Stimulated activated CD8-positive, alpha-beta memory T cell treated with anti-CD3 and anti-CD28 coated beads, Interleukin-4, amount 100 ng/mL, for 24 hours (primary cell): Measurements from ENCODE around the gene STRIP2.
"Not testable (repeated sequence)": the region's sequence is repeated elsewhere in the genome, so short reads cannot be mapped to it uniquely, and the experiment has no call there.

Experiments used
- DNase-seq: peaks from one replicate; pipeline ENCODE4 v3.0.0-alpha.2; 2020; ENCODE audit warnings: low read depth

The STRIP2 gene

DNA sequence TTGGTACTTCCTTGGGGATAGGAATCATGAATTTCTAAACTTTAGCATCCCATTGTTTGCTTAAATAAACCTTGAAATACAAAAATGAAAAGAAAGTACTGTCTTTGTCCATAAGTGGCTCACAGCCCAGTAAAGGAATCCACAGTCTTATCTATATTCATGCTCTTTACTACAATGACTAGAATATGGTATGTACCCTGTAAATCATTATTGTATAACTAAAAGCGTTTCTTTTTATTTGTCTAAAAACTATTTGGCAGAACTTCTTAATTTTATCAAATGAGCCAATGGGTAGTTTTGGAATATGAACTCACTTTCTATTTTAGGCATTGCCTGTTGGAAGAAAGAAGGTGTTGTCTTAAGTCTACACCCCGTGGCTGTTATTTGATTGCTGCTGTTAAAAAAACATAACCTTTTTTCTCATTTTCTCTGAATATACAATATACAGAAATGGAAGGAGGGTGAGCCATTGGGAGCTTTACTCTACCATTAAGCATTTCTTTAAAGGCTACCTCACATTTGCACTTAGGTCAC lies 12.4 kb upstream of the STRIP2 start:
- no peak for DNase-seq

DNA sequence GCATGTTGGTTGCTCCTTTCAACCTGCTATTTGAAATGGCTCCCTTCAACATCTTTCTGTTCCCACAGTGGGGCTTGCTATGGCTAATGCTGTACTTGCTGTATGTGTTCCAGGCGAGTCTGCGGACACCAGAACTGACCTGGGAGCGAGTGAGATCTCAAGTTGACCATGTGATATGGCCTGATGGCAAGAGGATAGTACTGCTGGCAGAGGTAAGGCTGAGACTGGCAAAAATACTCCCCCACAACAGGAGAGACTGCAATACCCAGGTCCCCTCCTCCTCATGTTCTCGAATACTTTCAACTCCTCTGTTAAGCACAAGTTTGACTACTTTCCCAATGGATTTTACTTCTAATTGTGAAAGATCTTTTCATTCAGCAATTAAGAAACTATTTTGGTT lies 11.5 kb upstream of the STRIP2 start:
- no peak for DNase-seq

DNA sequence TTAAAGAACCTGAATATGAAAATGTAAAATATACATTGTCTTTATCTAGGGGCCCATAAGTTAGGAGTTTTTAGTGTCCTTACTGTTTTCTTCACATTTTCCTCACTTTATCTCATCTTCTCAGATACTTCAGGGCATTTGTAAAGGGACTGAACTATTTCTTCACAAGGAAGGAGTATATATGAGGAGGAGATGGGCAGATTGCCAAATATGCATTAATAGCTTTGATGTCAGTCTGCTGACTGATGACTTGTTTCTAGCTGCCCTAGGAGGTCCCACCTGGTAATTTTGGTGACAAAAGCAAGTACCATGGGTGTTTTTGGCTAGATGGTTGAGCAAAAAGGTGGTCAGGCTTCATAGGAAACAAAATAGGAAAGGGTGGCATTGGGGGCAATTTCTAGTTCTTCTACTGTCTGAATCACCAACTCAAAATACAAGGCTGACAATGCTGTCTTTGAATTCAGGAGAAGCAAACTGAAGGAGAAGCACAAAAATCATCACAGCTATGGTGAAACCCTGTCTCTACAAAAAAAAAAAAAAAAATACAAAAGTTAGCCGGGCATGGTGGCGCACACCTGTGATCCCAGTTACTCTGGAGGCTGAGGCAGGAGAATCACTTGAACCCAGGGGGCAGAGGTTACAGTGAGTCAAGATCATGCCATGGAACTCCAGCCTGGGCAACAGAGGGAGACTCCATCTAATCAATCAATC lies 10.4 kb upstream of the STRIP2 start:
- no peak for DNase-seq

DNA sequence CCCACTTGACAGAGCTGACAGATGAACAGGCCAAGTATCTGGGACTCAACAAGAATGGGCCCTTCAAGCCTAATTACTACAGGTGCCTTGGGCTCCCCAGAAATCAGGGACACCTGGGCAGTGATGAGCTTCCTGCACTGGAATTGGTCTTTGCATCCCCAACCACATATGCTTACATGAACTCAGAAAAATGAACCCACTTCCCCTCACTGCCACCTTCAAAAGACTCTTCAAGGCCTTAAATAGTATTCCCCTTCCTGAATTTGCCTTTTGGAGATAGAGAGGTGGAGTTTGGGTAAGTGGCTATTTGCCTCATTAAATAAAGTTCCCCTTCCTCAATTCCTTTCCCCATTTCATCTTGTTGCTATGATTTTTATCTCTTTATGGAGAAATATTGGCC lies 7.8 kb upstream of the STRIP2 start:
- DNase-seq = no peak

DNA sequence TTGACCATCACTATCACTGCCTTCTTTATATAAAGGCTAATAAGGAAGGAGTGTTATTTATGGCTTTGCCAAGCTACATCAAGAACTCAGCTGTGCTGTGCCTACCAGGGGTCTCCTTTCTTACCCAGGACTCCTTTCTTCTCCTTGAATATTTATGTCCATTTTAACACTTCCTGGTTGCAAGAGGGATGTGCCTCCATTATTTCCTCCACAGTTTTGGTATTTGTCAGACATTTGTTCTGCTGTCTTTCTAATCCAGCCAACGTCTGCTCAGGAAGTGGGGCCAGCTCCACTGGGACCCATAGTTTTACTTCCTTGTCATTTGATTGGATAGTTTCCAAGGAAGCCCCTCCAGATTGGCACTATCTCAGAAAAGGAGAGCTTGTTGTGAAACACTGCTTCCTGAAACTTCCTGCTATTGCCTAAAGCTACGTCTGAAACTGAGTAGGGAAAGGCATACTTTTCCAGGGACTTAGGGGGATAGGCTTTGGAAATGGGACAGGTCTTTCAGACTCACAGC lies 6.6 kb upstream of the STRIP2 start:
- no peak for DNase-seq

DNA sequence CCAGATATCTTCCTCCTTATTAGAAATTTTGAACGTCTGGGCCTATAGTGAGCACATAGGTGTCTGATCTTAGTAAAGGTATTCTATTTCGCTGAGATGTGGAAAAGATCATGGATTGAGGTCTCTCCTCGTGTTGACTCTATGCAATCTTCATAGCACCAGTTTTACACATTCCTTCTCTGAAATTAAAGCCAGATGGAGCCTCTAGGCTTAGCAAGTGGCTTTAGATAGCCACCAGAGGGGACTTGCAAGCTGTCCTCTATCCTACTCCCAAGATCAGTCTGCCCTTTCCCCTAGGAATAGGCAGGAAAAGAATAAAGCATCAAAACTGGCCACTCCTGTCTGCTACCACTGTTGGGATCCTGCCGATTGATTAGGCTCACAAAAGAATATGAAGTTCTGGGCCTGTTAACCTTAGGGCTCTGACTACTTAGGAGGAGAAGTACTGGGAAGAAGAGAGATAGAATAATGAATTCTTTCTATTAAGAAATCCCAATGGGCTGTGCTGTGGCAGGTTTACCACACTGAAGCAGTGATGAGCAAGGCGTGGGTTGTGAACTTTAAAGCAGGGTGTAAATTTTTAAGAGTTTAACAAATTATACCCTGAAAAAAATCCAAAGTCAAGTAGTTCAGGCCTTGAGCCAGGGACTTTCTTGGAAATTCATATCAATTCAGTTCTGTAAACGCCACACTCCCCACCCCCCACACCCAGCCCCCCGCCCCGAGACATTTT lies 2.2 kb upstream of the STRIP2 start:
- DNase-seq = no peak

DNA sequence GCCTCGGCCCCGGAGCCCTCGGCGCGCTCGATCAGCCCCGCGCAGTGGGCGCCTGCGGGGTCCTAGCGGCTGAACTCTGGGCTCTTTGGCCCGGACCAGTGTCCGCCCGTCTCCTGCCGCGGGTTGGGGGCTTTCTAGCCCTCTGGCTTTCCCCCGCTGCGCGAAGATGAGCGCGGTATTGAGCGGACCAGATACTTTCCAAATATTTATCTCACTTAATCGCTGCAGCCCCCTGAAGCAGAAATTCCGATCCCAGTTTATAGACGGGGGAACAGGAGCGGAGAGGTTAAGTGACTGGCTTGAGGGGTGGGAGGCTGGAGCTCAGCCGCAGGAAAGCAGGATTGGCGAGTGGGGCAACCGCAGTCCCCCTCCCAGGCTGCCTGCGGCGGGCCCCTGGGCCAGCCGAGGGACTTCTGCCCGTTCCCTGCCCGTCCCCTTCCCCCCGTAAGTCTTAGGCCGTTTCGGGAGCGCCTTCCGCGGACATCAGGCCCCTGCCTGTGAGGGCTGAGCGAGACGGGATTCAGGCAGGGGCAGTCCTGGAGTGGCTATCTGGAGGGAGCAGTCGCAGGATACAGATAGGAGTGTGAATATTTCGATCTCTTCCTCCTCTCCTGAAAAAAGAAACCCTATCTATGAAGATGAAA lies 565 bp downstream of the STRIP2 start:
- no peak for DNase-seq

DNA sequence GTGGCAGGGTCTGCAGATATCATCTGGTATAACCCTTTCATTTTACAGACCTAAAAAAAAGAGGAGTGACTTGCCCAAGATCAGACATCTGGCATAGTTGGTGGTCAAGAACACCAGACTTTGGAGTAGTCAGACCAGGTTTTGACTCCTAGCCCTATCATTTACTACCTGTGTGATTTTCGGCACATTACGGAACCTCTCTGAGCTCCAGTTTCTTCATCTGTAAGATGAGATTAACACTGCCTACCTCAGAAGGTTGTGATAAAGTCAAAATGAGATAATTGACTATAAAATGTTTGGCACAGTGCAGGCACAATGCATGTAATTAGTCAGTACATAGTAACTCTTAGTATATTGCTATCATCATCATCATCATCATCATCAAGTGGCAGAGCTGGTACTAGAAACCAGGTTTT lies 1.2 kb downstream of the STRIP2 start:
- DNase-seq = no peak

DNA sequence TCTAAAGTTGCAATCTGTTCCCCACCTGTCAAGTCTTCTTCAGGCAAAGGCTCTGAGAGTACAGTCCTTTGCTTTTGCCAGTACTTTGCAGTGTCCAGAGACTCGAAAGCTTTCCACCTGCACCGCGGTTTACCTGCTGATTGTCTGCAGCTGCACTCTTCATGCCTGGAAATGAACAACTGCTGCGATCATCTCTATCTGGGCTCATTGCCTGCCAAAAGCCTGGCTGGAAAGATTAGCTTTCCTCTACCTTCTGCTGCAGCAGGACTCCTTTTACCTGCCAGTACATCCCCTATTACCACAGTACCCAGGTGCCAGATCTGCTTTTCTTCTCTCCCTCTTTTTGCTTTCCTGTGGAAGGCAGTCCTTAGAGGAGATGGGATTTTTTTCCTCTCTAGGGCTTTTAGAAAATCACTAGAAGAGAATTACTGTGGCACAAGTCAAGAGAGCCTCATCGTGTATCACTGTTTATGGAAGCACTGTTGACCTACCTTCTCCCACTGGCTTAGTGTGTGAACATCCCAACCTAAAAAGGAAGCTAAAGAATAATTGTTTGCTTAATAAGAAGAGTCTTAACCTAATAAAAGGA lies 2.2 kb downstream of the STRIP2 start:
- DNase-seq = no peak

DNA sequence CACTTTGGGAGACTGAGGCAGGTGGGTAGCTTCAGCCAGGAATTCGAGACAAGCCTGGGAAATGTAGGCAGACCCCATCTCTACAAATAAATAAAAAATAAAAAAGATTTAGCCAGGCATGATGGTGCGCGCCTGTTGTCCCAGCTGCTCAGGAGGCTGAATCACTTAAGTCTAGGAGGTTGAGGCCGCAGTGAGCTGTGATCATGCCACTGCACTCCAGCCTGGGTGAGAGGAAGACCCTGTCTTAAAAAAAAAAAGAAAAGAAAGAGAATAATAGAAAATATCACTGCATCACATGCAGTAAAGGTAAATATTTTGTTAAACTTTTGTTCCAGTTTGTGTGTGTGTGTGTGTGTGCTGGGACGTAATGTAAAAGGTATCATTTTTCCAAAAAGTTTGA lies 3.0 kb downstream of the STRIP2 start:
- DNase-seq = no peak

DNA sequence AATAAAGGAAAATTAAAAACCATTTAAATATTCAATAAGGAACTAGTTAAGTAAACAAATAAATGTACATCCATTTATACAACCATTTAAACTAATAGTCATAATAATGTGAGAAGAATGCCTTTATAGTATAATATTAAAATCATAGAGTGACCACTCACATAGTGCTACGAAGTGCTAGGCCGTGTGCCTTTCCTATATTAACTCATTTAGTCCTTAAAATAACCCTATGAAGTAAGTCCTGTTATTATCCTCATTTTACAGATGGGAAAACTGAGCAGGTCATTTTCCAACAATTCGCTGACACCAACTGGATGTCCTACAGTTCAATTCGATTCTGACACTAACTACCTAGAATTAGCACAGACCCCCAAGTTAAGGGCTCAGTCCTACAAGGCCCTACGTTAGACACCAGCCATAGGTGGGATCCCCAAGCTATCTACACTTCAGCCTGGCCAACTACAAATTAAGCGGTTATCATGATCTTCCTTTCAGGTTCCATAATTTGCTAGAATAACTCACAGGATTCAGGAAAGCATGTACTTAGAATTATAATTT lies 4.1 kb downstream of the STRIP2 start:
- DNase-seq = no peak

DNA sequence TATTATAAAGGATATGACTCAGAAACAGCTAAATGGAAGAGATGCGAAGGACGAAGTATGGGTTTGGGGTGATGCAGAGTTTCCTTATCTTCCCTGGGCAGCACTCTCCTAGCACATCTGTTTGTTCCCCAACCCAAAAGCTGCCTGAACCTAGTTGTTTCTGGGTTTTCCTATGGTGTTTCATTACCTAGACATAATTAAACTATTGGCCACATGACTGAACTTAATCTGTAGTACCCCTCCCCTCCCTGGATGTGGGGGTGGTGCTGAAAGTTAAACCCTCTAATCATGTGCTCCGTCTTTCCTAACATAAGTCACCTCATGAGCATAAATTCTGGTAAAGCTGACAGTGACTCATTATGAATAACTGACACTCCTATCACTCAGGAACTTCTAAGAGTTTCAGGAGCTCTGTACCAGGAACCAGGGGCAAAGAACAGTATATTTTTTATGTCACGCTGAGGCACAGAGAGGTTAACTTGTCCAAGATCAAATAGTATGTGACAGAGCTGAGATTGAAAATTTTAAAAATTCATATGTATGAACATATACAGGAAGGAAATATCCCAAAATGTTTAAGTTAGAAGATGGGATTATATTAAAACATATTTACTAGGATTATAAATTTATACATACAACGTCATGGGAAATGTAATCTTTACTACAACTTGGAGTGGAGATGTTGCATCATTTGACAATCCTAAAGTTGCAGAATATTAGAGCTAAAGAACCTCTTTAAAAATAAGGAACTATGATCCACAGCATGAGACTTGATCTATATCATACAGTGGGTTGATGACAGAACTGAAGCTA lies 4.8 kb downstream of the STRIP2 start:
- DNase-seq = peak; percentile 28

DNA sequence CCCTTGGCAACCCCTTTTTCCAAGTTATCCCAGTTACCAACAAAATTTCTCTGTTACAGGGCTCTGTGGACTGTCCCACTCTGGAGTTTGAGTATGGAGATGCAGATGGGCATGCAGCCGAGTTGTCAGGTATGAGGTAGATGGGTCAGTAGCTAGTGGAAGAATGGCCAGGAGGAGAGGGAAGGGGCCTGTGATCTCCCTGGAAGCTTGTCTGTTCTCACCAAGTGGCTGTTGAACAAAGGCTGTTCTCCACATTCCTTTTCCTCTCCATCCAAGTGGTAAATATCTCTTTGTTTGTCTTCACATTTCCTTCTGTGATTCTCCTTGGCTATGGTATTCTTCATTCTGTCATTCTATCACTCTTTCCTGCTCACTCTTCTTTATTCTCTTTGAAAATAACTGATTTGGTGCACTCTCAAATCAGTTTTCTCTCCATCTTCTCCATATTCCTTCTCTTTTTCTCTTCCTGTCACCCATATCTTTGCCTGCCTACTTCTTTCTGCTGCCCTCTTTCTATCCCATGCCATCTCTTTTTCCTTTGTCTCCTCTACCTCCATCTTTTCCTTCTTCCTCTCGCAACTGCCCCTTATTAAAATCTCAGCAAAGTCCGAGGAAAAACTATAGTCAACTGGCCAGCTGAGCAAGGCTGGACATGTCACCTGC lies 5.9 kb downstream of the STRIP2 start:
- no peak for DNase-seq

DNA sequence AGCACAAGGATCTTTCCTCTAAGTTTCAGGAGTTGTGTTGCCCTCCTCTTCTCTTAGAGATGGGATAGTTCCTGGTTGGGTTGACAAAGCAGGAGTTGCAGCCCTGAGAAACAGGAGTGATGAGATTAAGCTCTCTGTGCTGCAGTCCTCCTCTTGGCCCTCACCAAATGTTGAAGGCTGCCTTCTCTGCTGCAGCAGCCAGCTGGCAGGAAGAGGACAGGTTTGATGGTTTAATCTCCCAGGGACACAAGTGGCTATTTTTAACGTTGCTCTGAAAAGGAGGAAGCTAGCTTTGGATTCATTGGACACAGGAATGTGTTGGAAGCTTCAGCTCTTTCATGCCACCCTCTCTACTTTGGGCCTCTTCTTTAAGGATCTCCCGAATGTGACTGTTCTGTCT lies 9.4 kb downstream of the STRIP2 start:
- no peak for DNase-seq

DNA sequence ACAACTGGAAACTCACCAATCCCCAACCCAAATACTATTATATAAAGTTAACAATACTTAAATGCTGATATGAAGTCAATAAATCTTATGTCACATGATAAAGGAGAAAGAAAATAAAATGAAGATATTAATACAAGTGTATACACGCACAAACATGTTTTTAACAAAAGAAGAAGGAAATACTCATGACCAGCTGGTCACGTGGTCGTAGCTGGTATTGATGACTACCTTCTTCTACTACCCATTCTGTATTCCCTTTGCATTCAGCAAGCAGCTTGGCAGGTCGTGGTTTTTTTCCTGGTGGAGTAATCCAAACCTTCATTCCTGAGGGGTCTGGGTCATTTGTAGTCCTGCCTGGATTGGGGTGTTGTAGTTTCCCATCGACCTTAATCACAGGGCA lies 10.5 kb downstream of the STRIP2 start:
- DNase-seq = not testable (repeated sequence)

DNA sequence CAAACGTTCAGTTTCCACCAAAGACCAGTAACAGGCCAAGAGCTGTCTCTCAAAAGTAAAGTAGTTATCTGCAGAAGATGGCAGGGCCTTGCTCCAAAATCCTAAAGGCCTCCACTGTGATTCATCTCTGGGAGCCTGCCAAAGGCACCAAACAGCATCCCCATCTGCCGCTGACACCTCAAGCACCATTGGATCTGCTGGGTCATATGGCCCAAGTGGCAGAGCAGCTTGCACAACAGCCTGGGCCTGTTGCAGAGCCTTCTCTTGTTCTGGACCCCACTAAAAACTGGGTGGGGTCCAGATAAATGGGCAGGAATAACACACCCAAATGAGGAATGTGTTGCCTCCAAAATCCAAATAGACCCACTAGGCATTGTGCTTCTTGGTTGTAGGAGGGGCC lies 12.7 kb downstream of the STRIP2 start:
- DNase-seq = not testable (repeated sequence)

DNA sequence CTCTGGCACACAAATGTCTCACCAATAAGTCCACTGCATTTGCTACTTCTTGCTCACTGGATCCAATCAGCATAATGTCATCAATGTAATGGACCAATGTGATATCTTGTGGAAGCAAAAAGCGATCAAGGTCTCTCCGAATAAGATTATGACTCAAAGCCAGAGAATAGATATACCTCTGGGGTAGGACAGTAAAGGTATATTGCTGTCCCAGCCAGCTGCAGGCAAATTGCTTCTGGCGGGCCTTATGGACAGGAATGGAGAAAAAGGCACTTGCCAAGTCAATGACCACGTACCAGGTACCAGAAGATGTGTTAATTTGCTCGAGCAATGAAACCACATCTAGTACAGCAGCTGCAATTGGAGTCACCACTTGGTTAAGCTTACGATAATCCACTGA lies 13.2 kb downstream of the STRIP2 start:
- not testable (repeated sequence) for DNase-seq

DNA sequence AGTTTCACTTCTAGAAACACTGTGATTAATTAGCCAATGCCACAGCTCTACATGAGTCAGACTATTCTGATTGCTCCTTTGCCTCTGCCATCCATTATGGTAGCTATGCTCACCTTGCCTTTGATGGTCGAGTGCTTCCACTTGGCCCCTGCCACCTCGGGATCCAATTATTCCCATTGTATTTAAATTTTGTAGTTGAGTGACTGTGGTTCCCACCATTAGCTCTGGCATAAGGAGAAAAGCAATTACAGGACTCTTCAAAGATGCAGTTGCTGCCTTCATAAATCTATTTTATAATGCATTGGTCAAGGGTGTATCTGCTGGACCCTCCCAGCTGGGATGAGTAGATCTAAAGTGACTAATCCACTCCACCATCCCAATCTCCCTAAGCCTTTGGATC lies 14.4 kb downstream of the STRIP2 start:
- not testable (repeated sequence) for DNase-seq

DNA sequence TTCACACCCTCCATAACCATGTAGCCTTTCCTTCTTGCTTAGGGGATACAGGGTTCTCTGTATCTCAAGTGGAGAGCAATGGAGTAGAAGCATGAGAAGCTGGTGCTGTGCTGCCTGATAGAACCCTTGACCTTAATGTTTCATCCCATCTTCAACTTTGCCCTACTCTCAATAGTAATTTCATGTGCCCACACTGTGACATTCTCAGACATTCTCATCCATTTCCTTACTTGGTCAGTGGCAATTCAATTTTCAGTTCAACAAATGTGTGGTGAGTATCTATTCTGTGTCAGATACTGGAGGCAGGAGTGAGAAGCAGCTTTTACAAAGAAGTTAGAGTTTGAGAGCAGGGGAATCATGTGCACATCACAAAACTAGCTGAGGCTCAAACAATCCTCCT lies 16.1 kb downstream of the STRIP2 start:
- DNase-seq = no peak

DNA sequence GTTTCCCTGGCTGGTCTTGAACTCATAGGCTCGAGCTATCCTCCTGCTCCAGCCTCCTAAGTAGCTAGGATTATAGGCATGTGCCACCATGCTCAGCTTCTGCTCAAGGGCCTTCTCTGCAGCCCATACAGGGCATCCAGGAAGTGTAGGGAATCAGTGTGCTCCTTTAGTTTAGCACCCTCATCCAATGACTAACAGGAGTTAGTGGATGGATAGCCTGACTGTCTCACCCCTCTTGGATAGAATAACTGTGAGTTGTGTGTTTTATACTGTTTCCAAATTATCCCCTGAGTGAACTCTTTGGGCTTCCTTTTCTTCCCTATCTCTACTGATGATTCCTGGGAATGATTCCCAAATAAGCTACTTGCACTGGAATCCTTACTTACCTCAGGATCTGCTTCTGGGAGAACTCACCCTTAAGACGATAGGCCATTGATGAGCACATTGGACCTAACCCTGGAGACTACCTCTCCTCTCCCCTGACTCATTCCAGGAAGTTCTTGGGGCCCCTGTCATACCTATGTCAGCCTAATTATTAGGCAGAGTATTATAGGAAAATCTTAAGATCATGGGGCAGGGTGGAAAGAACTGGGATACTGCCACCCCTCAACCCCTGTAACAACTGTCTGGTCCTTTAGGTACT lies 18.5 kb downstream of the STRIP2 start:
- DNase-seq = no peak
